Calu3 (cell line): Measurements from ENCODE around the gene DGKI. TPM values are rescaled to one million over a fixed set of nuclear protein-coding genes. Genes with fewer than 3 reads are reported as not detected.

ENCODE experiments used
- BruUV-seq: library from RNA; stranded (reverse); fragments of 400-500 nt; replicated peaks from 2 replicates; lab custom pipeline; 2021; lab: Mats Ljungman, UMichigan
- CTCF ChIA-PET: fragments of 300-600 bp; sonication (Branson Sonifier 250); formaldehyde crosslinking; loops from one replicate; lab custom pipeline; 2022; ENCODE audit warnings: antibody characterized with exemption; lab: Charles Lee
- DNase-seq: peaks from one replicate; pipeline ENCODE4 v3.0.0; 2022
- H3K27ac Mint-ChIP-seq: one replicate; pipeline ENCODE4 v1.8.0; 2022; ENCODE audit warnings: mixed read lengths; ENCODE audit not compliant: unreplicated experiment
- H3K27me3 Mint-ChIP-seq: one replicate; pipeline ENCODE4 v1.8.0; 2022; ENCODE audit warnings: mixed read lengths; ENCODE audit not compliant: unreplicated experiment
- H3K36me3 Mint-ChIP-seq: one replicate; pipeline ENCODE4 v1.8.0; 2022; ENCODE audit warnings: mild to moderate bottlenecking, moderate library complexity, mixed read lengths; ENCODE audit not compliant: insufficient read depth, unreplicated experiment
- H3K4me1 Mint-ChIP-seq: one replicate; pipeline ENCODE4 v1.8.0; 2022; ENCODE audit warnings: mild to moderate bottlenecking, low read depth, mixed read lengths; ENCODE audit not compliant: unreplicated experiment
- H3K4me3 Mint-ChIP-seq: one replicate; pipeline ENCODE4 v1.8.0; 2022; ENCODE audit warnings: mild to moderate bottlenecking, low read depth, moderate library complexity, mixed read lengths; ENCODE audit not compliant: unreplicated experiment
- H3K9me3 Mint-ChIP-seq: one replicate; pipeline ENCODE4 v1.8.0; 2022; ENCODE audit warnings: low read depth, mixed read lengths; ENCODE audit not compliant: unreplicated experiment
- CTCF ChIP-seq: fragments of 200-600 bp; IDR thresholded peaks from one replicate; pipeline ENCODE4 v1.8.0; 2022; ENCODE audit warnings: antibody characterized with exemption; ENCODE audit not compliant: unreplicated experiment
- intact Hi-C: fragments of 100-400 bp; cut with micrococcal nuclease; formaldehyde crosslinking; loops from one replicate; pipeline ENCODE4 v1.10.0; 2022; ENCODE audit not compliant: unreplicated experiment
- total RNA-seq: library from RNA; stranded (reverse); gene quantifications from 2 replicates; pipeline ENCODE4 v1.2.3, GENCODE V29; 2022

DGKI gene
- total RNA-seq, 1 experiment from 2014 or later: not detected

- Mint-ChIP-seq H3K9me3 (peaks cover 5% of the 10 kb centered on the region), H3K27me3 (peaks cover 33% of the 10 kb centered on the region), H3K4me3 (no peak overlapping the region), H3K36me3 (no peaks in the 10 kb centered on the region), H3K27ac (no peak overlapping the region), H3K4me1 (no peaks in the 10 kb centered on the region)
- no peak for TF ChIP-seq CTCF
- CTCF ChIA-PET: no interaction called here
- no TSS peak for BruUV-seq
- no peak for DNase-seq
- intact Hi-C loops: no loop called here
Measured at GRCh38 chr7:137829337-137829992, 17.3 kb downstream of the DGKI start.

- Mint-ChIP-seq H3K9me3 (peaks cover 4% of the 10 kb centered on the region), H3K4me1 (no peaks in the 10 kb centered on the region), H3K27ac (no peak overlapping the region), H3K27me3 (peaks cover 38% of the 10 kb centered on the region), H3K4me3 (no peak overlapping the region), H3K36me3 (no peaks in the 10 kb centered on the region)
- CTCF ChIA-PET: no interaction called here
- no TSS peak for BruUV-seq
- DNase-seq: no peak
- intact Hi-C loops: no loop called here
- no peak for TF ChIP-seq CTCF
Measured at GRCh38 chr7:137828456-137828855, 18.3 kb downstream of the DGKI start.

- no peak for TF ChIP-seq CTCF
- CTCF ChIA-PET: no interaction called here
- DNase-seq: no peak
- Mint-ChIP-seq H3K9me3 (peaks cover 2% of the 10 kb centered on the region), H3K36me3 (no peaks in the 10 kb centered on the region), H3K4me1 (no peaks in the 10 kb centered on the region), H3K27me3 (peaks cover 62% of the 10 kb centered on the region), H3K27ac (no peak overlapping the region), H3K4me3 (no peak overlapping the region)
- no TSS peak for BruUV-seq
- intact Hi-C loops: no loop called here
Measured at GRCh38 chr7:137825489-137825888, 21.3 kb downstream of the DGKI start.

GRCh38 chr7:137820677-137821420 lies 25.9 kb downstream of the DGKI start:
- DNase-seq: no peak
- H3K27ac Mint-ChIP-seq: no peak overlapping the region

More at GRCh38 chr7:137820677-137821420, 25.9 kb downstream of the DGKI start:
- Mint-ChIP-seq H3K9me3 (no peaks in the 10 kb centered on the region), H3K36me3 (no peaks in the 10 kb centered on the region), H3K4me1 (no peaks in the 10 kb centered on the region), H3K27me3 (peaks cover 48% of the 10 kb centered on the region), H3K4me3 (no peak overlapping the region)
- TF ChIP-seq CTCF: no peak
- CTCF ChIA-PET: interaction anchor here (0.6 to 0.7 kb wide), 2 partner anchors 150 to 233 kb away, joined by 3 to 4 read pairs; no protein-coding TSS in a partner anchor
- no TSS peak for BruUV-seq
- intact Hi-C loops: no loop called here
